HEK293 (cell line): ENCODE data around the gene UVSSA.

Source experiments
- ZNF146 ChIP-seq: fragments of 450-650 bp; formaldehyde crosslinking; IDR thresholded peaks from 2 replicates; pipeline ENCODE4 v1.5.1; 2016; ENCODE audit warnings: missing biosample characterization, missing genetic modification characterization
- ZNF184 ChIP-seq: fragments of 450-650 bp; IDR thresholded peaks from 2 replicates; pipeline ENCODE4 v1.5.1; 2018; ENCODE audit warnings: missing biosample characterization, mild to moderate bottlenecking, missing genetic modification characterization
- ZNF274 ChIP-seq, 2 experiments: fragments of 200-500 bp in 1 of 2; fragments of 450-650 bp in 1 of 2; sonication (Bioruptor generic) in 1 of 2; formaldehyde crosslinking in 1 of 2; IDR thresholded peaks; 2 replicates each; pipeline versions ENCODE4 v1.5.1 to v1.6.1; 2014 to 2016; ENCODE audit warnings: borderline replicate concordance in 1 of 2, inconsistent platforms in 1 of 2, low read length in 1 of 2, missing biosample characterization in 1 of 2, missing genetic modification characterization in 1 of 2
- ZNF558 ChIP-seq: fragments of 450-650 bp; formaldehyde crosslinking; IDR thresholded peaks from 2 replicates; pipeline ENCODE4 v1.5.1; 2016; ENCODE audit warnings: missing biosample characterization, missing genetic modification characterization
- ZNF660 ChIP-seq: fragments of 450-650 bp; IDR thresholded peaks from 2 replicates; pipeline ENCODE4 v1.5.1; 2018; ENCODE audit warnings: missing biosample characterization, mild to moderate bottlenecking, missing genetic modification characterization
- ZNF830 ChIP-seq: fragments of 450-650 bp; IDR thresholded peaks from 2 replicates; pipeline ENCODE4 v1.5.0; 2018; ENCODE audit warnings: missing biosample characterization, missing genetic modification characterization, low read depth, mild to moderate bottlenecking, moderate library complexity
- TF ChIP-seq, protein P1 (sequence below): sonication (generic); formaldehyde crosslinking; IDR thresholded peaks from 2 replicates; pipeline ENCODE4 v1.8.1; 2022; ENCODE audit warnings: mild to moderate bottlenecking, moderate library complexity, missing genetic modification reagents
- TF ChIP-seq, protein P2 (sequence below): fragments of 450-650 bp; formaldehyde crosslinking; IDR thresholded peaks from 2 replicates; pipeline ENCODE4 v1.5.1; 2016; ENCODE audit warnings: missing biosample characterization, missing genetic modification characterization

DNA sequence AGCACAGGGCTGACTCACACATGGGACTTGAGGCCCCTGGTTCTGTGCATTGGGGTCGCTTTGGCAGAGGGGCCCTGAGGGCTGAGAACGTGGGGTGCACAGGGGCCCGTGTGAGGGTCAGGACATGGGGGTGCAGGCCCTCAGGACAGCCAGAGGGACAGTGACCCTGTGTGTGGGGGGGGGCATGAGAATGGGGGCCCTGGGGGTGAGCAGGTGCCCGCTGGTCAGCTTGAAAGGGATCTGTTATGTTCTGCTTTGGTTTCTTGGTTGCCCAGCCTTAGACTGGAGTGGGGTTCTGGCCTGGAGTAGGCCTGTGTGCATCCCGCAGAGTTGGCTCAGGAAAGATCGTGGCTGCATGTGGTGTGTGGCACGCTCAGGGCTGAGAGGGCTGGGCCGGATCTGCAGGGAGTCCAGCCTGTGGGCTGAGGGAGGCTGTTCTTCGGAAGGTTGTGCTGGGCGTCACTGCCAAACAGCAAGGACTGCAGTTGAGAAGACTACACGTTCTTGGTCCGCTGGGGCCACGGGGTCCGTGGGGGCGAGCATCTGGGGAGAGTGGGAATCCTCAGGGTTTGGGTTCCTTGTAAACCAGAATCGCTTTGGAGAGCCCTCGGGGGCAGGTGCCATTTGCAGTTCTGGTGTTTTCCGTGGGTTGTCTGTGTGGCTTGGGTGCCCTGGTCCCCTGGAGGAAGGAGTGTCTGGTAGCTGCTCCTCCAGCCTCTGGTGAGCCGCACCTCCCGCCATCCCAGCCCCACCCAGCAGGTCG lies 15.2 kb upstream of the UVSSA start:
- TF ChIP-seq ZNF274 (IDR thresholded peaks at IDR 0.05; ENCODE audit: low read length) = no peak
- TF ChIP-seq ZNF274 (tag by site-specific recombination; IDR thresholded peaks at IDR 0.05; ENCODE audit: borderline replicate concordance) = no peak
- TF ChIP-seq, protein P1, sequence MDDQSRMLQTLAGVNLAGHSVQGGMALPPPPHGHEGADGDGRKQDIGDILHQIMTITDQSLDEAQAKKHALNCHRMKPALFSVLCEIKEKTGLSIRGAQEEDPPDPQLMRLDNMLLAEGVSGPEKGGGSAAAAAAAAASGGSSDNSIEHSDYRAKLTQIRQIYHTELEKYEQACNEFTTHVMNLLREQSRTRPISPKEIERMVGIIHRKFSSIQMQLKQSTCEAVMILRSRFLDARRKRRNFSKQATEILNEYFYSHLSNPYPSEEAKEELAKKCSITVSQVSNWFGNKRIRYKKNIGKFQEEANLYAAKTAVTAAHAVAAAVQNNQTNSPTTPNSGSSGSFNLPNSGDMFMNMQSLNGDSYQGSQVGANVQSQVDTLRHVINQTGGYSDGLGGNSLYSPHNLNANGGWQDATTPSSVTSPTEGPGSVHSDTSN (CRISPR knock-in tag) = no peak
- no peak for TF ChIP-seq ZNF184 (tag by site-specific recombination)
- no peak for TF ChIP-seq ZNF660 (tag by site-specific recombination)
- TF ChIP-seq, protein P2, sequence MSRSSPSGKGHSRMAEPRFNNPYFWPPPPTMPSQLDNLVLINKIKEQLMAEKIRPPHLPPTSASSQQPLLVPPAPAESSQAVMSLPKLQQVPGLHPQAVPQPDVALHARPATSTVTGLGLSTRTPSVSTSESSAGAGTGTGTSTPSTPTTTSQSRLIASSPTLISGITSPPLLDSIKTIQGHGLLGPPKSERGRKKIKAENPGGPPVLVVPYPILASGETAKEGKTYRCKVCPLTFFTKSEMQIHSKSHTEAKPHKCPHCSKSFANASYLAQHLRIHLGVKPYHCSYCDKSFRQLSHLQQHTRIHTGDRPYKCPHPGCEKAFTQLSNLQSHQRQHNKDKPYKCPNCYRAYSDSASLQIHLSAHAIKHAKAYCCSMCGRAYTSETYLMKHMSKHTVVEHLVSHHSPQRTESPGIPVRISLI (tag by site-specific recombination) = no peak
- TF ChIP-seq ZNF558 (tag by site-specific recombination) = no peak
- TF ChIP-seq ZNF830 = no peak
- no peak for TF ChIP-seq ZNF146
